ENCODE data around the gene BEND4. TPM values are rescaled to one million over a fixed set of nuclear protein-coding genes. Genes with fewer than 3 reads are reported as not detected.

The BEND4 gene
- total RNA-seq, 2 experiments from 2014 or later: 0.42 to 0.62 TPM

DNA sequence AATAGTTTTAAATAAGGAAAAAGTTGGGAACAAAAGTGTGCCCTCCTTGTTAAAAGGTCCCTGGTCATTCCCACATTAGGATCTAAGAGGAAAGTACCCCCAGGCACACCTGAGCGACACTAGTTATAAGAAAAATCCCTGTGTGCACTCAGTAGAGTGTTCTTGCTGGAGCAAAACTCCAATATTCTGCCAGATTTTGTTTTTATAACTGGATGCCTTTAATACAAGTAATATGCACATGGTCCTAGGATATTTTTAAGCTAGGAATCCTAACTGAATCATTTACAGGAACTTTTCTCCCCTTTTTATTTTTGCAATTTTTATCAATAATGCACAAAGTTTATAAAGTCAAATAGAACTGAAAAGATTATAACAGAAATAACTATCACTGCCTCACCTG is 68.6 kb downstream of the BEND4 start:
- Mint-ChIP-seq H3K36me3 (ENCODE audit: low read depth) (peaks cover 30% of the 10 kb centered on the region), H3K4me3 (no peak overlapping the region), H3K27me3 (no peaks in the 10 kb centered on the region), H3K9me3 (ENCODE audit: low read depth) (no peaks in the 10 kb centered on the region), H3K4me1 (no peaks in the 10 kb centered on the region), H3K27ac (no peak overlapping the region)
- CTCF ChIA-PET: no interaction called here
- DNase-seq (no peak), ATAC-seq (no peak)
- POLR2A ChIA-PET: no interaction called here
- intact Hi-C loops (cut with DNase I, micrococcal nuclease): no loop called here

DNA sequence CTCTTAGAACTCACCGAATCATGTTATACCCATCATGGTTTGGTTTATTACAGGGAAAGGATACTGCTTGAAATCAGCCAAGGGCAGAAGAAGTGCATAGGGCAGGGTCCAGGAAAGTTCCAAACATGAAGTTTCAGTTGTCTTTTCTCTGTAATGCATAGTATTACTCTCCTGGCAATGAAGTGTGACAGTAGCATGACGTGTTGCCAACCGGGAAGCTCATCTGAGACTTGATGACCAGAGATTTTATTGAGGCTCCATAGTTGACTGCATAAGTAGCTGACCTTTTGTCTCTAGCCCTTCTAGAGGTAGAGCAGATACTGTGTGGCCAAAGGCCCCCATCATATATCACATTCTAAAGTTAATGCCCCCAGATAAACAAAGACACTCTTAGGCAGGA is 72.1 kb downstream of the BEND4 start:
- H3K36me3 Mint-ChIP-seq (ENCODE audit: low read depth): peaks cover 11% of the 10 kb centered on the region
- ATAC-seq (no peak), DNase-seq (no peak)
- POLR2A ChIA-PET: no interaction called here
- no peaks in the 10 kb centered on the region for H3K4me1 Mint-ChIP-seq
- intact Hi-C loops (cut with DNase I, micrococcal nuclease): no loop called here
- CTCF ChIA-PET: interaction anchor here (0.7 to 0.9 kb wide), 2 partner anchors 9 to 250 kb away, joined by 3 read pairs; no protein-coding TSS in a partner anchor
- H3K9me3 Mint-ChIP-seq (ENCODE audit: low read depth): no peaks in the 10 kb centered on the region
- no peak overlapping the region for H3K27ac Mint-ChIP-seq
- H3K27me3 Mint-ChIP-seq: no peaks in the 10 kb centered on the region
- H3K4me3 Mint-ChIP-seq: no peak overlapping the region

DNA sequence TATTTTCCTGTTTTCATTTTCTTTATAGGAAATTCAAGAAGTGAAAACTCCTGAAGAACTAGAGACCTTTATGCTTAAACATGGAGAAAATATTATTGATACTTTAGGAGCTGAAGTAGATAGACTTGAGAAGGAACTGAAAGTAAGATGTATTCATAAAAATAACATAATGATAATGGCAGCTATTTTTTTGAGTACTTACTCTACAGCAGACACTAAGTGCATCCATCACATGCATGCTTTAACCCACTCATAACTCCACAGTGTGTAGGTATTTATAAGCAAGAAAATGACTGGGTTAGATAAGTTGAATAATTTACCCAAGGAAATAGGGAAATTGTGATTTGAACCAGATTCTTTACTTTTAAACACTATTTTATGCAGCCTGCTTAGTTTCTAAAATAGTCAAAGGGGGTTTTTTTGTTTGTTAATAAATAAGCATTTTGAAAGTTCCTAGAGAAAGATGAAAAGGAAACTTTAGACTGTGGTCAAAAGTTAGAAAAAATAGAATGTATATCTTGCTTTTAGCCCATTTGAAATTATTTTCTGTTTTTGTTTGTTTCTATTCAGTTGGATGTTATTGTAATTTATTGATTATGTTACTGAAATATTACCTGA is 74.2 kb downstream of the BEND4 start:
- intact Hi-C loops (cut with DNase I, micrococcal nuclease): no loop called here
- no peak for DNase-seq
- Mint-ChIP-seq H3K27me3 (no peaks in the 10 kb centered on the region), H3K36me3 (ENCODE audit: low read depth) (peaks cover 10% of the 10 kb centered on the region), H3K4me3 (no peak overlapping the region), H3K4me1 (no peaks in the 10 kb centered on the region), H3K9me3 (ENCODE audit: low read depth) (no peaks in the 10 kb centered on the region), H3K27ac (no peak overlapping the region)
- ChIA-PET POLR2A (no interaction called here), CTCF (interaction anchor here (0.6 kb wide), 2 partner anchors 44 to 155 kb away, joined by 4 read pairs; no protein-coding TSS in a partner anchor)
- ATAC-seq: no peak

DNA sequence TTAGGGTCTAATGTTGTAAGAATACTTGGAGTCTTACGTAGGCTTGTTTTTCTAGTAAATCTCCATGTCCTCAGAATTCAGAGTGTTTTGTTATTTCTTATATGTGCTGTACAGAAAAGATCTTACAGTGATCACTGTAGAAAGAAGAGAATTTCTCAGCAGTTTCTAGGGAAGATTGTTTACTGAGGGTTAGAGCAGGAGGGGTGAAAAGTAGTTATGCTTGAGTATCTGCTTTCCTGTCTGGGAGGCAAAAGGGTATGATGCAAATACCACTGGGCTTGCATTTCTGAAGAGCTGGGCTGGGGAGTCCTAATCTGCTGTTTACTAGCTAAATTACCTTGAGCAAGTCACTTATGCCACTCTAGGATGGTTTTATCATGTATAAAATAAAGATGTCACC is 78.2 kb downstream of the BEND4 start:
- H3K36me3 Mint-ChIP-seq (ENCODE audit: low read depth): peaks cover 14% of the 10 kb centered on the region
- DNase-seq (no peak), ATAC-seq (no peak)
- no peaks in the 10 kb centered on the region for H3K4me1 Mint-ChIP-seq
- no peak overlapping the region for H3K4me3 Mint-ChIP-seq
- ChIA-PET POLR2A (interaction anchor here (0.6 kb wide), 1 partner anchor 56 kb away, joined by 6 read pairs; no protein-coding TSS in a partner anchor), CTCF (interaction anchor here (0.6 kb wide), 1 partner anchor 132 kb away, joined by 3 read pairs; no protein-coding TSS in a partner anchor)
- intact Hi-C loops (cut with DNase I, micrococcal nuclease): no loop called here
- no peak overlapping the region for H3K27ac Mint-ChIP-seq
- H3K27me3 Mint-ChIP-seq: no peaks in the 10 kb centered on the region
- H3K9me3 Mint-ChIP-seq (ENCODE audit: low read depth): no peaks in the 10 kb centered on the region

GRCh38 chr4:42070463-42070862 is 82.0 kb downstream of the BEND4 start:
- Mint-ChIP-seq H3K4me3 (no peak overlapping the region), H3K27me3 (no peaks in the 10 kb centered on the region), H3K4me1 (no peaks in the 10 kb centered on the region), H3K36me3 (ENCODE audit: low read depth) (peaks cover 16% of the 10 kb centered on the region), H3K27ac (no peak overlapping the region), H3K9me3 (ENCODE audit: low read depth) (no peaks in the 10 kb centered on the region)
- ATAC-seq (no peak), DNase-seq (no peak)
- POLR2A ChIA-PET: no interaction called here
- CTCF ChIA-PET: no interaction called here
- intact Hi-C loops (cut with DNase I, micrococcal nuclease): no loop called here

- H3K27me3 Mint-ChIP-seq: no peaks in the 10 kb centered on the region
- ChIA-PET POLR2A (no interaction called here), CTCF (no interaction called here)
- H3K27ac Mint-ChIP-seq: no peak overlapping the region
- no peak overlapping the region for H3K4me3 Mint-ChIP-seq
- DNase-seq (no peak), ATAC-seq (no peak)
- peaks cover 25% of the 10 kb centered on the region for H3K36me3 Mint-ChIP-seq (ENCODE audit: low read depth)
- intact Hi-C loops (cut with DNase I, micrococcal nuclease): no loop called here
- H3K4me1 Mint-ChIP-seq: no peaks in the 10 kb centered on the region
- no peaks in the 10 kb centered on the region for H3K9me3 Mint-ChIP-seq (ENCODE audit: low read depth)
These were observed 85.2 kb downstream of the BEND4 start for GRCh38 chr4:42067264-42067663.

GRCh38 chr4:42066402-42066801 is 86.1 kb downstream of the BEND4 start:
- no peak for DNase-seq
- ChIA-PET POLR2A (no interaction called here), CTCF (no interaction called here)
- Mint-ChIP-seq H3K4me1 (no peaks in the 10 kb centered on the region), H3K27me3 (no peaks in the 10 kb centered on the region), H3K27ac (no peak overlapping the region), H3K9me3 (ENCODE audit: low read depth) (no peaks in the 10 kb centered on the region), H3K36me3 (ENCODE audit: low read depth) (peaks cover 20% of the 10 kb centered on the region), H3K4me3 (no peak overlapping the region)
- intact Hi-C loops (cut with DNase I, micrococcal nuclease): no loop called here
- ATAC-seq: no peak

Other genes with a start within 250 kb of the BEND4 start
- gene TMEM33, start 217.2 kb downstream of the BEND4 start, total RNA-seq: 10 to 100 TPM; 43.8 to 57.2 TPM
- under 1 TPM; 0.19 to 0.25 TPM for gene DCAF4L1, start 170.9 kb downstream of the BEND4 start, total RNA-seq
- gene SLC30A9, start 162.1 kb downstream of the BEND4 start, total RNA-seq: 10 to 100 TPM; 55.8 to 59.6 TPM
- under 1 TPM in 1 of 2 experiments, not detected in 1; 0.11 TPM for gene SHISA3, start 244.8 kb upstream of the BEND4 start, total RNA-seq

Data from activated CD4-positive, alpha-beta T cell treated with anti-CD3 and anti-CD28 coated beads for 36 hours (primary cell).